RWPE2 (cell line): ENCODE data around the gene GALNT7.
A peak's percentile ranks its signal among the peaks of the same experiment; 100 is the strongest.

Experiments used
- ATAC-seq: fragments of 200-7000 bp; cut with Tn5 transposase; 3 replicates; pipeline ENCODE4 v1.9.1; 2021; ENCODE audit warnings: low read depth
- DNase-seq: peaks from one replicate; pipeline ENCODE4 v3.0.0-alpha.2; 2020; ENCODE audit warnings: low spot score
- H3K27ac ChIP-seq: fragments of 450-650 bp; 2 replicates; pipeline ENCODE4 v1.5.1; 2017; ENCODE audit warnings: mild to moderate bottlenecking; ENCODE audit not compliant: poor library complexity, severe bottlenecking
- H3K27me3 ChIP-seq: fragments of 250-450 bp; sonication (Bioruptor Pico); 2 replicates; pipeline ENCODE4 v1.5.1; 2021; ENCODE audit warnings: mild to moderate bottlenecking, moderate library complexity; ENCODE audit not compliant: insufficient read depth, poor library complexity, severe bottlenecking
- H3K36me3 ChIP-seq: fragments of 250-450 bp; sonication (Bioruptor Pico); 2 replicates; pipeline ENCODE4 v1.5.1; 2020; ENCODE audit warnings: low read depth, mild to moderate bottlenecking, moderate library complexity
- H3K4me1 ChIP-seq: fragments of 250-450 bp; sonication (Bioruptor Pico); 2 replicates; pipeline ENCODE4 v1.5.1; 2021; ENCODE audit warnings: mild to moderate bottlenecking, moderate library complexity; ENCODE audit not compliant: insufficient read depth, poor library complexity, severe bottlenecking
- H3K4me3 ChIP-seq: fragments of 250-450 bp; sonication (Bioruptor Pico); 2 replicates; pipeline ENCODE4 v1.5.1; 2021; ENCODE audit warnings: mild to moderate bottlenecking, moderate library complexity; ENCODE audit not compliant: severe bottlenecking
- H3K9me3 ChIP-seq: fragments of 250-450 bp; sonication (Bioruptor Pico); 2 replicates; pipeline ENCODE4 v1.5.1; 2021; ENCODE audit warnings: mild to moderate bottlenecking, moderate library complexity; ENCODE audit not compliant: severe bottlenecking
- CTCF ChIP-seq: fragments of 450-650 bp; IDR thresholded peaks from one replicate; pipeline ENCODE4 v1.5.1; 2017; ENCODE audit warnings: mild to moderate bottlenecking, moderate library complexity; ENCODE audit not compliant: poor library complexity, severe bottlenecking

Gene GALNT7

GRCh38 chr4:173347467-173347866 lies 178.9 kb downstream of the GALNT7 start:
- Histone ChIP-seq H3K4me1 (peaks cover 16% of the 10 kb centered on the region), H3K9me3 (peaks cover 2% of the 10 kb centered on the region), H3K27me3 (no peaks in the 10 kb centered on the region), H3K27ac (no peak overlapping the region), H3K36me3 (no peaks in the 10 kb centered on the region), H3K4me3 (no peak overlapping the region)
- ATAC-seq (no peak), DNase-seq (no peak)
- no peak for TF ChIP-seq CTCF

- no peak for DNase-seq
- H3K36me3 ChIP-seq, result no peaks in the 10 kb centered on the region
- no peak for TF ChIP-seq CTCF
These were observed 189.3 kb downstream of the GALNT7 start for GRCh38 chr4:173357939-173358338.

GRCh38 chr4:173360587-173361221 lies 192.1 kb downstream of the GALNT7 start:
- no peak overlapping the region for H3K4me3 ChIP-seq
- no peaks in the 10 kb centered on the region for H3K4me1 ChIP-seq
- 0 out of 3 replicates have a peak, but pooled peaks have one; percentile 17 for ATAC-seq
- peaks cover 6% of the 10 kb centered on the region; the same call in 1 of the 2 replicates for H3K36me3 ChIP-seq
- no peak for DNase-seq
- H3K27me3 ChIP-seq, result no peaks in the 10 kb centered on the region
- no peaks in the 10 kb centered on the region for H3K9me3 ChIP-seq
- H3K27ac ChIP-seq, result no peak overlapping the region
- peak; percentile 38 for TF ChIP-seq CTCF

More at GRCh38 chr4:173357939-173358338, 189.3 kb downstream of the GALNT7 start:
- no peaks in the 10 kb centered on the region for H3K9me3 ChIP-seq
- no peak overlapping the region for H3K4me3 ChIP-seq
- ATAC-seq, result no peak
- H3K27ac ChIP-seq, result no peak overlapping the region
- H3K27me3 ChIP-seq, result no peaks in the 10 kb centered on the region
- H3K4me1 ChIP-seq, result no peaks in the 10 kb centered on the region

- no peaks in the 10 kb centered on the region for H3K9me3 ChIP-seq
- no peak overlapping the region for H3K27ac ChIP-seq
- H3K27me3 ChIP-seq, result no peaks in the 10 kb centered on the region
- no peak for TF ChIP-seq CTCF
- peaks cover 8% of the 10 kb centered on the region for H3K4me1 ChIP-seq
- DNase-seq (no peak), ATAC-seq (no peak)
- H3K36me3 ChIP-seq, result peaks cover 6% of the 10 kb centered on the region; the same call in 1 of the 2 replicates
- no peak overlapping the region for H3K4me3 ChIP-seq
These were observed 194.1 kb downstream of the GALNT7 start for GRCh38 chr4:173362666-173363065.

GRCh38 chr4:173365359-173365996 lies 196.9 kb downstream of the GALNT7 start:
- TF ChIP-seq CTCF, result no peak

More at GRCh38 chr4:173365359-173365996, 196.9 kb downstream of the GALNT7 start:
- H3K4me1 ChIP-seq, result peaks cover 11% of the 10 kb centered on the region
- no peaks in the 10 kb centered on the region for H3K9me3 ChIP-seq
- no peak overlapping the region for H3K4me3 ChIP-seq
- no peak overlapping the region for H3K27ac ChIP-seq
- H3K36me3 ChIP-seq, result peaks cover 6% of the 10 kb centered on the region; the same call in 1 of the 2 replicates
- DNase-seq, result no peak
- ATAC-seq, result no peak
- no peaks in the 10 kb centered on the region for H3K27me3 ChIP-seq
